Activated T-helper 17 cell treated with anti-CD3 and anti-CD28 coated beads, Interleukin-2, amount 50 U/mL, for 72 hours (primary cell): ENCODE results near the gene SLC2A8. TPM values are rescaled to one million over a fixed set of nuclear protein-coding genes. Genes with fewer than 3 reads are reported as not detected.

ENCODE experiments used
- ATAC-seq: fragments of 150-1000 bp; cut with Tn5 transposase; replicated peaks from 2 replicates; pipeline ENCODE4 v1.10.0; 2021; ENCODE audit warnings: mild to moderate bottlenecking, moderate library complexity
- H3K27ac Mint-ChIP-seq: one replicate; pipeline ENCODE4 v1.8.0; 2022; ENCODE audit warnings: mixed read lengths
- H3K27me3 Mint-ChIP-seq: one replicate; pipeline ENCODE4 v1.8.0; 2022; ENCODE audit warnings: mixed read lengths
- H3K36me3 Mint-ChIP-seq: one replicate; pipeline ENCODE4 v1.8.0; 2022; ENCODE audit warnings: low read depth, mild to moderate bottlenecking, mixed read lengths
- H3K4me1 Mint-ChIP-seq: one replicate; pipeline ENCODE4 v1.8.0; 2022; ENCODE audit warnings: mixed read lengths
- H3K4me3 Mint-ChIP-seq: one replicate; pipeline ENCODE4 v1.8.0; 2022; ENCODE audit warnings: mild to moderate bottlenecking, mixed read lengths
- H3K9me3 Mint-ChIP-seq: one replicate; pipeline ENCODE4 v1.8.0; 2022; ENCODE audit warnings: mixed read lengths
- total RNA-seq, 2 donors: library from RNA; stranded (reverse); gene quantifications; one replicate each; pipeline ENCODE4 v1.2.3, GENCODE V29; 2022

Gene SLC2A8
- total RNA-seq, 2 donors from 2014 or later: 3.0 TPM

DNA sequence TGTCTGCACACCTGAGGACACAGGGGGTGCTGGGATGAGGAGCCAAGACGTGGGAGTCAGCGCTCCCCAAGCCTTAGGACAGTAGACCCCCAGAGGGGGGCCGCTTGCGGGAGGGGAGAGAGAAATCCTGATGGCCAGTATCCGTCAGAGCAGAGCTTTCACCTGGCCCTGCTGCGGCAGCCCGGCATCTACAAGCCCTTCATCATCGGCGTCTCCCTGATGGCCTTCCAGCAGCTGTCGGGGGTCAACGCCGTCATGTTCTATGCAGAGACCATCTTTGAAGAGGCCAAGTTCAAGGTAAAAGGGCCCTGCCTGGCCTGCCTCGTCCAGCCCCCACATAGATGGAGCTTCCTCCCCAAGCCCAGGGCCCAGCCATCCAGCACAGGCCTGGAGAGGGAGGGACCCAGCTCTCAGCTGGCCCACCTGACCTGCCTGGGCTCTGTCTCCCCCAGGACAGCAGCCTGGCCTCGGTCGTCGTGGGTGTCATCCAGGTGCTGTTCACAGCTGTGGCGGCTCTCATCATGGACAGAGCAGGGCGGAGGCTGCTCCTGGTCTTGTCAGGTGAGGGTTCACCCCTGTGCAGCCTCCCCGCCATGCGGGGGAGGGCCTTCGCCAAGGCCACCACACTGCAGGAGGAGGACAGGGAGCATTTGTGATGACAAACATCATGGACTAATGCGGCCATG lies 6.7 kb downstream of the SLC2A8 start:
- Mint-ChIP-seq H3K36me3 (no peaks in the 10 kb centered on the region), H3K4me1 (no peaks in the 10 kb centered on the region), H3K4me3 (no peak overlapping the region), H3K27ac (no peak overlapping the region), H3K27me3 (peaks cover 17% of the 10 kb centered on the region), H3K9me3 (no peaks in the 10 kb centered on the region)
- no peak for ATAC-seq

DNA sequence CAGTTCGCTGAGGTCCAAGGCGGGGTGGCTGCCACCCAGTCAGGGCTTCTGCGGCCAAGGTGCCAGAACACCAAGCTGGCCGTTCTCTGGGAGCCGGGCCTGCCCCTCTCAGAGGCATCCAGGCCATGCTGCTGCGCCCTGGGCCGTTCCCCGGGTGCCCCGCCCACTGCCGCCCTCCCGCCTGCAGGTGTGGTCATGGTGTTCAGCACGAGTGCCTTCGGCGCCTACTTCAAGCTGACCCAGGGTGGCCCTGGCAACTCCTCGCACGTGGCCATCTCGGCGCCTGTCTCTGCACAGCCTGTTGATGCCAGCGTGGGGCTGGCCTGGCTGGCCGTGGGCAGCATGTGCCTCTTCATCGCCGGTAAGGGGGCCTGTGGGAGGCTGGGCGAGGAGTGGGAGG lies 7.7 kb downstream of the SLC2A8 start:
- no peaks in the 10 kb centered on the region for H3K9me3 Mint-ChIP-seq
- H3K4me3 Mint-ChIP-seq: no peak overlapping the region
- H3K4me1 Mint-ChIP-seq: no peaks in the 10 kb centered on the region
- peaks cover 12% of the 10 kb centered on the region for H3K27me3 Mint-ChIP-seq
- no peak for ATAC-seq
- H3K36me3 Mint-ChIP-seq: no peaks in the 10 kb centered on the region
- H3K27ac Mint-ChIP-seq: no peak overlapping the region

DNA sequence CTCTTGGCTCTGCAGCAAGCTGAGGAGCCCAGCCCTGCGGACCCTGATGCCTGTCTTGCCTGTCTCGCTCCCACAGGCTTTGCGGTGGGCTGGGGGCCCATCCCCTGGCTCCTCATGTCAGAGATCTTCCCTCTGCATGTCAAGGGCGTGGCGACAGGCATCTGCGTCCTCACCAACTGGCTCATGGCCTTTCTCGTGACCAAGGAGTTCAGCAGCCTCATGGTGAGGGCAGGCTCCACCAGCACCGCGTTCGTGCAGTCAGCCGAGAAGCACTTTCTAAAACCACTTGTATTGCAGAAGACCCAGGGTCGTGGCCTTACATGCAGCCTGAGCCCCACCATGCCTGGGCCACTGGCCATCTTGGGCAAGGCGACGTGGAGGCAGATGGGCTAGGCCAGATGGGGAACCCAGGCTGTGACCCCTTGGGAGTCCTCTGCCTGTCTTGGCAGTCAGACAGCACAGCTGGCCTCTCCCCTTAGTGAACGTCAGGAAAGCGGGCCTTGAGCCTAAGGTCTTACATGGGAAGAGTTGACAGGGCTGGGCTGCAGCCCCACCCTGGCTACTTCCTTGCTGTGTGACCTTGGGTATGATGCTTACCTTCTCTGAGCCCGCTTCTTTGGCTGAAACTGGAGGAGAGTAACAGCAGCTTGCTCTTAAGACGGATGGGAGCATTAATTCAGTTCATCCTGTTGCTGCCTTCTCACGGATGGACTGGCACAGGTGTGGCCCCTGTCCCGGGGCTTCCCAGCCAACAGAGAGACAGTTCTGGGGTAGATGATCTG lies 8.6 kb downstream of the SLC2A8 start:
- Mint-ChIP-seq H3K27ac (no peak overlapping the region), H3K4me1 (no peaks in the 10 kb centered on the region), H3K9me3 (no peaks in the 10 kb centered on the region), H3K4me3 (no peak overlapping the region), H3K36me3 (no peaks in the 10 kb centered on the region), H3K27me3 (peaks cover 12% of the 10 kb centered on the region)
- ATAC-seq: no peak

DNA sequence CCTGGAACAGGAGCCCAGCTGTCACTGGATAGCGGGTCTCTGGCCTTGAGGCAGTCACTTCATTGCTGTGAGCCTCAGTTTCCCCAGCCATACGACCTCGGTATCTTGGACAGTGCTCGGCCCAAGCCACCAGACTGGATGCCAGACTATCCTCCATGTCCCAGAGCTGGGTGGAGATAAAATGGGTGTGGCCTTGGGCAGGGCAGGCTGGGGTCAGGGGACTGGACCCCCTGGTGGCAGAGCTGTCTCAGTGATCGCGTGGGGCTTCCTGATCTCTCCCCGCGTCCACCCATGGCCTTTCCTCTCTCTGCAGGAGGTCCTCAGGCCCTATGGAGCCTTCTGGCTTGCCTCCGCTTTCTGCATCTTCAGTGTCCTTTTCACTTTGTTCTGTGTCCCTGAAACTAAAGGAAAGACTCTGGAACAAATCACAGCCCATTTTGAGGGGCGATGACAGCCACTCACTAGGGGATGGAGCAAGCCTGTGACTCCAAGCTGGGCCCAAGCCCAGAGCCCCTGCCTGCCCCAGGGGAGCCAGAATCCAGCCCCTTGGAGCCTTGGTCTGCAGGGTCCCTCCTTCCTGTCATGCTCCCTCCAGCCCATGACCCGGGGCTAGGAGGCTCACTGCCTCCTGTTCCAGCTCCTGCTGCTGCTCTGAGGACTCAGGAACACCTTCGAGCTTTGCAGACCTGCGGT lies 10.0 kb downstream of the SLC2A8 start:
- H3K27me3 Mint-ChIP-seq: peaks cover 13% of the 10 kb centered on the region
- no peak overlapping the region for H3K27ac Mint-ChIP-seq
- no peaks in the 10 kb centered on the region for H3K9me3 Mint-ChIP-seq
- ATAC-seq: no peak
- no peaks in the 10 kb centered on the region for H3K4me1 Mint-ChIP-seq
- no peak overlapping the region for H3K4me3 Mint-ChIP-seq
- no peaks in the 10 kb centered on the region for H3K36me3 Mint-ChIP-seq

GRCh38 chr9:127407492-127407843 lies 10.5 kb downstream of the SLC2A8 start:
- Mint-ChIP-seq H3K27ac (no peak overlapping the region), H3K36me3 (no peaks in the 10 kb centered on the region), H3K4me3 (no peak overlapping the region), H3K27me3 (peaks cover 12% of the 10 kb centered on the region), H3K4me1 (no peaks in the 10 kb centered on the region), H3K9me3 (no peaks in the 10 kb centered on the region)
- ATAC-seq: no peak

- ATAC-seq: no peak
- Mint-ChIP-seq H3K36me3 (no peaks in the 10 kb centered on the region), H3K27ac (no peak overlapping the region), H3K4me3 (no peak overlapping the region), H3K27me3 (peaks cover 33% of the 10 kb centered on the region), H3K9me3 (no peaks in the 10 kb centered on the region), H3K4me1 (no peaks in the 10 kb centered on the region)
Observed at GRCh38 chr9:127411122-127411521, 14.2 kb downstream of the SLC2A8 start.

DNA sequence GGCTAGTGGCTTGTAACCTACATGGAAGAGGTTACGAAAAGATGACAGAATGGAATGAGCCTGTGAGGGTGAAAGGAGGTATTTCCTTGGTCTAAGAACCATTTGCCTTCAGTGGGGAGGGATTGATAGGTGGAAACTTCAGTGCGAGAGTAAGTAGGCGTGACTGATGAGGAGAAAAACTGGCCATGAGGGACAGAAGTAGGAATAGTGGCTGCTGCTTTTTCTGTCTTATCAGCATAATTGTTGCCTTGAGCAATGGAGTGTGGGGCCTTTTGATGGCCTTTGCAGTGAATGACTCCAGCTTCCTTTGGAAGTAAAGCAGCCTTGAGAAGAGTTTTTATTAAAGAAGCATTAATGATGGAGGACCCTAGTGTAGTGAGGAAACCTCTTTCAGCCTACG lies 18.2 kb downstream of the SLC2A8 start:
- Mint-ChIP-seq H3K4me1 (no peaks in the 10 kb centered on the region), H3K36me3 (no peaks in the 10 kb centered on the region), H3K4me3 (no peak overlapping the region), H3K27me3 (peaks cover 34% of the 10 kb centered on the region), H3K27ac (no peak overlapping the region), H3K9me3 (no peaks in the 10 kb centered on the region)
- no peak for ATAC-seq

DNA sequence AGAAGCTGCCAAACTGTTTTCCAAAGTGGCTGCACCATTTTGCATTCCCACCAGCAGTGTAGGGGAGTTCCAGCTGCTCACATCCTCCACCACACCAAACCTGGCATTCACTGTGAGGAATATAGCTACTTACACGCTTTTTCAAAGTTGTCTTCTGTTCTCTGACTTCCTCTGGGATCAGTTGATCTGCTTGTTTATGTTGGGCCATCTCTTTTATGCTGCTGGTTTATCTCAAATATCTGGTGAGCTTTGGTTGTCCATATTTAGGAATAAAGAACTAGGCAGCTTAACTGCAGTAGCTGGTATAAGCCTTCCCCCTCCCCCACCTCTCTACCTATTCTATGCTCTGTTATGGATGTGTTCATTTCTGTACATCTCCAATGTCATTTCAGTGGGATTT lies 18.7 kb downstream of the SLC2A8 start:
- ATAC-seq: no peak
- H3K27me3 Mint-ChIP-seq: peaks cover 34% of the 10 kb centered on the region
- no peaks in the 10 kb centered on the region for H3K36me3 Mint-ChIP-seq
- no peak overlapping the region for H3K27ac Mint-ChIP-seq
- no peak overlapping the region for H3K4me3 Mint-ChIP-seq
- no peaks in the 10 kb centered on the region for H3K9me3 Mint-ChIP-seq
- H3K4me1 Mint-ChIP-seq: no peaks in the 10 kb centered on the region

DNA sequence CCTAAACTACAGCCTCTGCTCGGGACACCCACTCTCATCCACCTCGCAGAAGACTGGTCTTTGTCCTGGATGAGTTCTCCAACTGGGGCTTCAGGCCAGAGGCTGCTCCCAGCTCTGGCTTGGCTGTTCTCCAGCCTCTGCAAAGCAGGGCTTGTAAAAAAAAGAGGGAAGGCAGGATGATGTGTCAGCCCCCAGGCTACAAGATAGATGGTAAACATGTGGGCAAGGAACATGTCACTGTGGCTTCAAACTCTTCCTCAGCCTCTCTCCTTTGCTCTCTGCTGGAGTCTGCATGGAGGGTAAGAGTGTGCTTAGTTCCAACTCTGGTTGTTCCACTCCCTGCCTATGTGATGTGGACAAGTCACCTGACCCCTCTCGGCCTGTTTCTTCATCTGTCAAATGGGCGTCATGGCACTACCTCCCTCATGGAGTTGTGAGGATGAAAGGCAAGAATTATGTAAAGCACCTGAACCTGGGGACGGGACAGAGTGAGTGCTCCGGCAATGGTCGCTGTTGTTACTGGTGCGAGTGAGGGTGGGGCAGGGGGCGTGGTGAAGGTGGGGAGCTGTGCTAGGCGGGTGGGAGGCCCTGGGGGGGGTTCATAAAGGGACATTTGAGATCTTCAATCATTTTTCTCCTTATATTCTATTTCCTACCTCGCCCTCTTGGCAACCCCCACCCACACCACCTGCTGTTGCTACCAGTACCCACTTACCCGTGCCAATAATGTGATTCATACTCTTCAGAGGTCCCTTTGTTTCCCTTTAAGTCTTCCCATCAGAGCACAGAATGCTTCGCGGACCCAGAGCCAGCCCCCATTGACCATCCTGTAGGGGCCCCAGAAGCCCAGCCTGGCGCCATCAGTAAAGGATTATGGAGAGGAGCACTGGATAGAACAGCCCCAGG lies 20.4 kb downstream of the SLC2A8 start:
- H3K36me3 Mint-ChIP-seq: no peaks in the 10 kb centered on the region
- H3K9me3 Mint-ChIP-seq: no peaks in the 10 kb centered on the region
- no peak overlapping the region for H3K4me3 Mint-ChIP-seq
- peaks cover 27% of the 10 kb centered on the region for H3K27me3 Mint-ChIP-seq
- peaks cover 2% of the 10 kb centered on the region for H3K4me1 Mint-ChIP-seq
- no peak for ATAC-seq
- H3K27ac Mint-ChIP-seq: no peak overlapping the region

DNA sequence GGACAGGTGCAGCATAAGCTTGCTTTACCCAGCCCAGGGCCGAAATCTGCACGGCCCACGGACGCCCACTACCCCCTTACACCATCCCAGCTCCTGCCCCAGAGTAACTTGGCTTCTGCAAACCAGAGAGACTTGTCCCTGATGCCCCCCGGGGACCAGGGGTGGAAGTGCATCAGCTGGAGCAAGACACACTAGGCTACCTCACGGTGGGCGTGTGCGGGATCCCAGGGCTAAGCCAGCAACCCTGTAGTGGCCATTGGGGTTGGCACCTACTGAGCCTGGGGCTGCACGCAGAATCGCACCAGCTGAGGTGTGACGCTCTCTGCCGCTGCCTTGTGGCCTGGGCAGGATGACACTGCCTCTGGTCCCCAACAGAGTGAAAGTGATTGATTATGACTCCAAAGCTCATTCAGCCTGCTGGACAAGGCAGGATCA lies 21.1 kb downstream of the SLC2A8 start:
- Mint-ChIP-seq H3K9me3 (no peaks in the 10 kb centered on the region), H3K4me3 (no peak overlapping the region)
- ATAC-seq: peak; percentile 42

GRCh38 chr9:127419348-127419747 lies 22.4 kb downstream of the SLC2A8 start:
- peaks cover 7% of the 10 kb centered on the region for H3K36me3 Mint-ChIP-seq
- no peak overlapping the region for H3K27ac Mint-ChIP-seq
- peaks cover 16% of the 10 kb centered on the region for H3K27me3 Mint-ChIP-seq
- H3K9me3 Mint-ChIP-seq: no peaks in the 10 kb centered on the region
- no peak for ATAC-seq
- H3K4me3 Mint-ChIP-seq: no peak overlapping the region
- H3K4me1 Mint-ChIP-seq: peaks cover 13% of the 10 kb centered on the region

More for the DNA sequence above, 21.1 kb downstream of the SLC2A8 start:
- Mint-ChIP-seq H3K4me1 (peaks cover 9% of the 10 kb centered on the region), H3K36me3 (no peaks in the 10 kb centered on the region), H3K27ac (no peak overlapping the region), H3K27me3 (peaks cover 24% of the 10 kb centered on the region)

GRCh38 chr9:127421057-127421456 lies 24.1 kb downstream of the SLC2A8 start:
- Mint-ChIP-seq H3K4me3 (no peak overlapping the region), H3K36me3 (peaks cover 24% of the 10 kb centered on the region), H3K4me1 (peaks cover 13% of the 10 kb centered on the region), H3K27ac (no peak overlapping the region), H3K27me3 (peaks cover 3% of the 10 kb centered on the region), H3K9me3 (no peaks in the 10 kb centered on the region)
- no peak for ATAC-seq

GRCh38 chr9:127422133-127422782 lies 25.3 kb downstream of the SLC2A8 start:
- H3K4me3 Mint-ChIP-seq: peak overlapping the region; percentile 100
- no peaks in the 10 kb centered on the region for H3K27me3 Mint-ChIP-seq
- peaks cover 36% of the 10 kb centered on the region for H3K36me3 Mint-ChIP-seq
- H3K27ac Mint-ChIP-seq: no peak overlapping the region
- H3K4me1 Mint-ChIP-seq: peaks cover 19% of the 10 kb centered on the region
- H3K9me3 Mint-ChIP-seq: no peaks in the 10 kb centered on the region
- ATAC-seq: no peak

DNA sequence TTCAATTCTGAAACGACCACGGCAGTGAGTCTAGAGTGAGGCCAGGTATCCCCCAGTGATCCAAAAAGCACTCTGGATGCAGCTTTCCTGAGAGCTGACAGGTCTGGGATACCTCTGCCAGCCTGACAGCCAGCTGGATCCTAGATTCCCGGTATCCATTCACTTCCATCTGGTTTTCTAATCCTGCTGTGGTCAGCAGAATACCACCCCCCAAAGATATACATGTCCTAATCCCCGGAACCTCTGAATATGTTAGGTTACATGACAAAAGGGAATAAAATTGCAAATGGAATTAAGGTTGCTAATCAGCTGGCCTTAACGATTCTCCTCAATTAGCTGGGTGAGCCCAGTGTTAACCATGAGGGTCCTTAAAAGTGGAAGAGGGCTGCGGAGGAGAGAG lies 25.8 kb downstream of the SLC2A8 start:
- peak overlapping the region; percentile 96 for H3K27ac Mint-ChIP-seq
- H3K27me3 Mint-ChIP-seq: no peaks in the 10 kb centered on the region
- H3K36me3 Mint-ChIP-seq: peaks cover 40% of the 10 kb centered on the region
- ATAC-seq: no peak
- peak overlapping the region; percentile 100 for H3K4me3 Mint-ChIP-seq
- H3K9me3 Mint-ChIP-seq: no peaks in the 10 kb centered on the region
- peaks cover 21% of the 10 kb centered on the region for H3K4me1 Mint-ChIP-seq
